Cardiac muscle cell (in vitro differentiated cells and primary cell): ENCODE data around the gene CARD9. TPM values are rescaled to one million over a fixed set of nuclear protein-coding genes. Genes with fewer than 3 reads are reported as not detected.

ENCODE experiments used
- DNase-seq, 2 donors: peaks; one replicate each; pipeline versions ENCODE4 v3.0.0 to v3.0.0-alpha.2; 2010 to 2017; ENCODE audit warnings: low read depth in 1 of 2, low spot score in 1 of 2
- H3K27ac ChIP-seq: fragments of 200-600 bp; sonication (generic); 2 replicates; pipeline ENCODE4 v1.5.1; 2016
- H3K27me3 ChIP-seq: fragments of 200-600 bp; sonication (generic); 2 replicates; pipeline ENCODE4 v1.6.0; 2016; ENCODE audit warnings: control low read depth
- H3K36me3 ChIP-seq: fragments of 200-600 bp; sonication (generic); 2 replicates; pipeline ENCODE4 v1.5.1; 2016; ENCODE audit warnings: control low read depth
- H3K4me1 ChIP-seq: fragments of 200-600 bp; sonication (generic); 2 replicates; pipeline ENCODE4 v1.8.1; 2017; ENCODE audit warnings: low read depth, mild to moderate bottlenecking, mixed run types
- H3K4me3 ChIP-seq: fragments of 200-600 bp; sonication (generic); 2 replicates; pipeline ENCODE4 v1.5.1; 2016; ENCODE audit warnings: mild to moderate bottlenecking
- H3K9me3 ChIP-seq: fragments of 200-600 bp; sonication (generic); 2 replicates; pipeline ENCODE4 v1.5.1; 2017; ENCODE audit warnings: low read depth, mild to moderate bottlenecking, control low read depth
- polyA plus RNA-seq: library from polyadenylated mRNA; unstranded; fragments of >200 nt; fragmentation: Nextera tagmentation; extraction: Ambion mirVana; gene quantifications from 2 replicates; pipeline ENCODE4 v1.2.1, GENCODE V29; 2016
- total RNA-seq: library from RNA; depleted of rRNA; stranded (reverse); fragments of >200 nt; gene quantifications from 2 replicates; pipeline ENCODE4 v1.2.3, GENCODE V29; 2016
- TF ChIP-seq, protein P1 (sequence below): IDR thresholded peaks from 2 replicates; pipeline ENCODE4 v1.5.1; 2012; ENCODE audit warnings: low read depth, mild to moderate bottlenecking, low read length

Gene CARD9
- total and polyA plus RNA-seq, 2 experiments from 2014 or later: 2.1 TPM

DNA sequence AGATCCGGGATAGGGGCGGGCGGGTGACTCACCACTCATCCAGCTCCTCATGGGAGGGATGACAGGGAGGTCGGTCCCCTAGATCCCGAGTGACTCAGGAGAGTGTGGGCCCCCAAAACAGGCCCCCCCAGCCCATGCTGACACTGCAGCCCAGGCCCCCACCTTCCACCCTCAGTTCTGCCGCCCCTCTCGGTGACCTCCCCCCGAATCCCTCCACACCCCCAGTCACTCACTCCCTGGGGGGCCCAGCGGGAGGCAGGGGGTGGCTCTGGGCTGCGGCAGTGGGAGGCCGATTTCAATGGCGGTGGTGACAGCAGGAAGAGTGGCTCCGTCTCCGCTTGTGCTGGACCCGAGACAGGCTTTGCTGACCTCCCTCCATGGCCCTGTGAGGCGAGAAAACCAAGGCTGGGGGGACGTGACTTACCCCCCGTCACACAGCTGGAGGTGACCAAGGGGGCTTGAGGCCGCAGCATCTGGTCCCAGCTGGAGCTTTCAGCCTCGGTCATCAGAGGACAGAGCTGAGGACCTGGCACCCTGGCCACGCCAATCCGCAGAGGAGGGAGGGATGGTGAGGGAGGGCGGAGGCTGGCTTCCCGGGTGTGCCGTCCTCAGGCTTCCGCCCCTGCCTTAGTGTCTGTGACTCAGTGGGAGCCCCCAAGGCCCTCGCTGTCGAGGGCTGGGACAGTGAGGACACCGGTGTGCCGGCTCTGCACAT lies 37.2 kb downstream of the CARD9 start:
- Histone ChIP-seq H3K4me1 (no peaks in the 10 kb centered on the region), H3K4me3 (no peak overlapping the region), H3K9me3 (no peaks in the 10 kb centered on the region), H3K27me3 (no peaks in the 10 kb centered on the region), H3K27ac (no peak overlapping the region), H3K36me3 (peaks cover 6% of the 10 kb centered on the region)
- TF ChIP-seq, protein P1, sequence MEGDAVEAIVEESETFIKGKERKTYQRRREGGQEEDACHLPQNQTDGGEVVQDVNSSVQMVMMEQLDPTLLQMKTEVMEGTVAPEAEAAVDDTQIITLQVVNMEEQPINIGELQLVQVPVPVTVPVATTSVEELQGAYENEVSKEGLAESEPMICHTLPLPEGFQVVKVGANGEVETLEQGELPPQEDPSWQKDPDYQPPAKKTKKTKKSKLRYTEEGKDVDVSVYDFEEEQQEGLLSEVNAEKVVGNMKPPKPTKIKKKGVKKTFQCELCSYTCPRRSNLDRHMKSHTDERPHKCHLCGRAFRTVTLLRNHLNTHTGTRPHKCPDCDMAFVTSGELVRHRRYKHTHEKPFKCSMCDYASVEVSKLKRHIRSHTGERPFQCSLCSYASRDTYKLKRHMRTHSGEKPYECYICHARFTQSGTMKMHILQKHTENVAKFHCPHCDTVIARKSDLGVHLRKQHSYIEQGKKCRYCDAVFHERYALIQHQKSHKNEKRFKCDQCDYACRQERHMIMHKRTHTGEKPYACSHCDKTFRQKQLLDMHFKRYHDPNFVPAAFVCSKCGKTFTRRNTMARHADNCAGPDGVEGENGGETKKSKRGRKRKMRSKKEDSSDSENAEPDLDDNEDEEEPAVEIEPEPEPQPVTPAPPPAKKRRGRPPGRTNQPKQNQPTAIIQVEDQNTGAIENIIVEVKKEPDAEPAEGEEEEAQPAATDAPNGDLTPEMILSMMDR: no peak
- DNase-seq: no peak

DNA sequence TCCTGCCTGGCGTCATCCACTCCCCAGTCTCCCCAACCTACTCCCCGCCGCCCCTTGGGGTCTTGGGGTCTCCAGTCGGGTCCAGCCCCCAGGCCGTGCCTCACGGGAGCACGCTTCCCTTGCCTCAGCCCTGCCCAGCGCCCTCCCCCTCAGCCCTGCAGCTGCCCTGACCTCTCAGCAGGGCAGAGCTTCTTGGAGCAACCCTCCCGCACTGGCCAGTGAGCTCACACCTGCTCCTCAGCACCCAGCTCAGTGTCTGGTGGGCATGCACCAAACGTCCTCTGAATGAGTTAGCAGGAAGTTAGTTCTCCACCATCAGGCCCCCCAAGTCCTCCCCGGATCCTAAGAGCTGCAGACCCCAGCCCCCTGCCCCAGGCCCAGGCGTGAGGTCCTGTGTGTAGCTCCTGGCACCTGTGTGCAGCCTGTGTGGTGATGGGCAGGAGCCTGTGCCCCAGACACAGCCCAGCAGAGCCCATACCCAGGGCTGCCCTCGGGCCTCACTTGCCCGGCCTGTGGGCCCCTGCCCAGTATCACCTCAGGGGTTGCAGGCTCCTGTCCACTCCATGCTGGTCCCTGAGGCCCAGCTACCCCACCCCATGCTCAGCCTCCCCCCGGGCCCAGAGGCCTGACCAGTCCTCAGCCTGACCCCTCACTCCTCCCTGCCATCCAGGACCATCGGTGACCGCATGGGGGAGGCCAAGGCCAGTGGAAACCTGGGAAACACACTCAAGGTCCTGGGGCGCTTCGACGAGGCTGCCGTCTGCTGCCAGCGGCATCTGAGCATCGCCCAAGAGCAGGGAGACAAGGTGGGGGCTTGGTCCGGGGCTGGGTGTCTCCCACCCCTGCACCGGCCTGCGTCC lies 37.9 kb downstream of the CARD9 start:
- H3K27ac ChIP-seq: no peak overlapping the region
- no peaks in the 10 kb centered on the region for H3K27me3 ChIP-seq
- no peak for DNase-seq
- H3K4me1 ChIP-seq: no peaks in the 10 kb centered on the region
- no peak overlapping the region for H3K4me3 ChIP-seq
- peaks cover 6% of the 10 kb centered on the region for H3K36me3 ChIP-seq
- no peaks in the 10 kb centered on the region for H3K9me3 ChIP-seq
- TF ChIP-seq, protein P1: no peak

GRCh38 chr9:136334541-136334940 lies 38.9 kb downstream of the CARD9 start:
- DNase-seq: no peak
- H3K27me3 ChIP-seq: no peaks in the 10 kb centered on the region
- H3K9me3 ChIP-seq: no peaks in the 10 kb centered on the region
- H3K27ac ChIP-seq: no peak overlapping the region
- TF ChIP-seq, protein P1: no peak
- H3K4me3 ChIP-seq: no peak overlapping the region
- H3K36me3 ChIP-seq: peaks cover 6% of the 10 kb centered on the region
- H3K4me1 ChIP-seq: peaks cover 2% of the 10 kb centered on the region

DNA sequence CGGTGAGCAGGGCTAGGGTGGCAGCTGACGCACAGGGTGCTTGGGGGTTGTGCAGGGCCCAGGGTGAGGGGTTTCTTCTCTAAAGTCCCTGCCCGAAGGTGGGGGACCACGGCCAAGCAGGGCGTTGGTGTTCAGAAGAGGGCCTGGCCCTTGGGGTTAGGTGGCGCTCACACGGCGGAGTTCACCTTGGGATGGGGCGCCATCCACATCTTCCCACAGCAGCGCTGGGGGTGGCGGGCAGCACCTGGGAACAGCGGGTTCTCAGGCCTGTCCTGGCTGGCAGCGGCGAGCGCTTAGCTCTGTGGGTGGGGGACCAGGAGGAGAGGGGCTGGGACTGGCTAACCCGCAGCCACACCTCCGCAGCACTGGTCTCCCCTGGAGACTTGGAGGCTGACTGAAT lies 40.0 kb downstream of the CARD9 start:
- Histone ChIP-seq H3K27ac (no peak overlapping the region), H3K4me1 (peaks cover 13% of the 10 kb centered on the region), H3K9me3 (no peaks in the 10 kb centered on the region), H3K4me3 (no peak overlapping the region), H3K36me3 (peaks cover 6% of the 10 kb centered on the region), H3K27me3 (no peaks in the 10 kb centered on the region)
- DNase-seq: no peak
- TF ChIP-seq, protein P1: no peak

- Histone ChIP-seq H3K36me3 (peaks cover 4% of the 10 kb centered on the region), H3K4me1 (peaks cover 17% of the 10 kb centered on the region), H3K9me3 (no peaks in the 10 kb centered on the region), H3K27ac (no peak overlapping the region), H3K27me3 (no peaks in the 10 kb centered on the region), H3K4me3 (no peak overlapping the region)
- no peak for DNase-seq
- TF ChIP-seq, protein P1: no peak
These were observed 40.4 kb downstream of the CARD9 start for GRCh38 chr9:136333045-136333444.
